ENCODE data around the gene ADAMTSL3. TPM values are rescaled to one million over a fixed set of nuclear protein-coding genes. Genes with fewer than 3 reads are reported as not detected.

Gene ADAMTSL3
- total and polyA plus RNA-seq, 2 of the 4 experiments (the other 2 are of a cell fraction), result under 0.01 to 0.02 TPM

- Histone ChIP-seq H2BK120ac (ENCODE audit: low read depth, low read length) (no peak overlapping the region), H3K9ac (ENCODE audit: low read depth, low read length) (no peak overlapping the region), H2BK20ac (ENCODE audit: low read depth, low read length) (no peak overlapping the region), H3K4me2 (ENCODE audit: low read depth, low read length) (no peak overlapping the region; the same call in 1 of the 2 replicates), H4K91ac (ENCODE audit: insufficient read depth, low read depth, low read length) (no peak overlapping the region), H3K14ac (replicated peaks; ENCODE audit: low read depth, low read length) (no peak overlapping the region), H3K4me1 (ENCODE audit: control insufficient read depth, insufficient read depth, low read length) (no peaks in the 10 kb centered on the region; the same call in 1 of the 2 replicates), H3K18ac (ENCODE audit: low read depth, low read length) (no peak overlapping the region), H4K5ac (ENCODE audit: low read depth, low read length) (no peak overlapping the region), H3K9me3 (ENCODE audit: control insufficient read depth, insufficient read depth, low read length) (0 out of 2 replicates have a peak, but pooled peaks cover 4% of the 10 kb centered on the region), H3K23ac (ENCODE audit: low read depth, low read length) (no peak overlapping the region), H2BK5ac (ENCODE audit: low read depth, low read length, poor library complexity, severe bottlenecking) (no peak overlapping the region), H2BK15ac (ENCODE audit: low read depth, low read length) (no peak overlapping the region), H4K8ac (ENCODE audit: low read depth in 2 of 2, low read length in 2 of 2) (no peak overlapping the region), H3K27me3 (ENCODE audit: control insufficient read depth, insufficient read depth, low read length) (no peaks in the 10 kb centered on the region), H2AK5ac (ENCODE audit: low read depth, low read length) (no peak overlapping the region), H3K4me3 (ENCODE audit: insufficient read depth, low read depth, low read length) (no peak overlapping the region), H3K36me3 (ENCODE audit: control insufficient read depth, insufficient read depth, low read length) (no peaks in the 10 kb centered on the region), H2AK9ac (replicated peaks; ENCODE audit: low read depth, low read length, poor library complexity) (no peak overlapping the region), H4K20me1 (ENCODE audit: insufficient read depth, low read length) (no peaks in the 10 kb centered on the region), H3K9me1 (ENCODE audit: insufficient read depth, low read length) (no peaks in the 10 kb centered on the region), H3K27ac (ENCODE audit: insufficient read depth, low read length) (no peak overlapping the region), H3K79me1 (ENCODE audit: low read depth in 1 of 2, low read length in 2 of 2) (no peaks in the 10 kb centered on the region), H3K4ac (ENCODE audit: low read depth, low read length) (no peak overlapping the region), H2AFZ (replicated peaks; ENCODE audit: low read length, poor library complexity) (no peak overlapping the region), H3K56ac (ENCODE audit: extremely low read depth, insufficient read depth, low read length) (no peak overlapping the region)
- CTCF ChIA-PET, result interaction anchor here (0.9 kb wide), 1 partner anchor 40 kb away, joined by 3 read pairs; no protein-coding TSS in a partner anchor
- in situ Hi-C loops (cut with MboI; ENCODE audit: low sequenced_read_pairs), result no loop called here
- dilution Hi-C loops (cut with HindIII; ENCODE audit: low sequenced_read_pairs, unreplicated experiment), result no loop called here
- DNase-seq (no peak), ATAC-seq (ENCODE audit: low read depth) (no peak)
- TF ChIP-seq USF2 (IDR thresholded peaks at IDR 0.05; ENCODE audit: low read depth, low read length) (no peak), BHLHE40 (IDR thresholded peaks at IDR 0.05; ENCODE audit: low read depth, low read length) (no peak), ELK1 (IDR thresholded peaks at IDR 0.05; ENCODE audit: borderline replicate concordance, low read depth, low read length) (no peak), RAD21 (IDR thresholded peaks at IDR 0.05; ENCODE audit: low read length) (no peak), MAFK (IDR thresholded peaks at IDR 0.05; ENCODE audit: low read depth, low read length) (no peak), FOS (IDR thresholded peaks at IDR 0.05; ENCODE audit: low read depth, low read length) (no peak), RFX5 (IDR thresholded peaks at IDR 0.05; ENCODE audit: low read depth, low read length) (no peak), CHD1 (IDR thresholded peaks at IDR 0.05; ENCODE audit: low read depth, low read length) (no peak)
- TF ChIP-seq, protein P1, sequence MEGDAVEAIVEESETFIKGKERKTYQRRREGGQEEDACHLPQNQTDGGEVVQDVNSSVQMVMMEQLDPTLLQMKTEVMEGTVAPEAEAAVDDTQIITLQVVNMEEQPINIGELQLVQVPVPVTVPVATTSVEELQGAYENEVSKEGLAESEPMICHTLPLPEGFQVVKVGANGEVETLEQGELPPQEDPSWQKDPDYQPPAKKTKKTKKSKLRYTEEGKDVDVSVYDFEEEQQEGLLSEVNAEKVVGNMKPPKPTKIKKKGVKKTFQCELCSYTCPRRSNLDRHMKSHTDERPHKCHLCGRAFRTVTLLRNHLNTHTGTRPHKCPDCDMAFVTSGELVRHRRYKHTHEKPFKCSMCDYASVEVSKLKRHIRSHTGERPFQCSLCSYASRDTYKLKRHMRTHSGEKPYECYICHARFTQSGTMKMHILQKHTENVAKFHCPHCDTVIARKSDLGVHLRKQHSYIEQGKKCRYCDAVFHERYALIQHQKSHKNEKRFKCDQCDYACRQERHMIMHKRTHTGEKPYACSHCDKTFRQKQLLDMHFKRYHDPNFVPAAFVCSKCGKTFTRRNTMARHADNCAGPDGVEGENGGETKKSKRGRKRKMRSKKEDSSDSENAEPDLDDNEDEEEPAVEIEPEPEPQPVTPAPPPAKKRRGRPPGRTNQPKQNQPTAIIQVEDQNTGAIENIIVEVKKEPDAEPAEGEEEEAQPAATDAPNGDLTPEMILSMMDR (conservative IDR thresholded peaks at IDR 0.05; ENCODE audit: low read depth, low read length), result no peak
- POLR2A ChIA-PET (ENCODE audit: unreplicated experiment), result no interaction called here
- intact Hi-C loops (cut with micrococcal nuclease), result no loop called here
- BruUV-seq (replicated peaks), result no TSS peak
- 18% methylated on average over 3 of the region's 7 CpGs; no CpG with 5 or more reads in 1 of the 2 experiments for WGBS, 2 experiments (ENCODE audit: extremely low coverage in 2 of 2, insufficient read length in 1 of 2)
Measured at GRCh38 chr15:83605111-83605945, 48.6 kb upstream of the ADAMTSL3 start.
